HepG2 (cell line): ENCODE measurements around the gene RPTOR. TPM values are rescaled to one million over a fixed set of nuclear protein-coding genes. Genes with fewer than 3 reads are reported as not detected.

Source experiments
- ATAC-seq: fragments of 200-7000 bp; cut with Tn5 transposase; 3 replicates; pipeline ENCODE4 v1.9.1; 2020; ENCODE audit warnings: mild to moderate bottlenecking, moderate library complexity
- BruUV-seq: library from RNA; stranded (reverse); fragments of 400-500 nt; replicated peaks from 2 replicates; lab custom pipeline; 2021; lab: Mats Ljungman, UMichigan
- CTCF ChIA-PET: fragments of 300-600 bp; formaldehyde crosslinking; extraction: SDS; loops from one replicate; lab custom pipeline; 2021; ENCODE audit warnings: low total read pairs, inconsistent platforms, low intra/inter-chr PET ratio; lab: Yijun Ruan, JAX
- POLR2A ChIA-PET: fragments of 350-600 bp; sonication (Branson Sonifier 250); formaldehyde crosslinking; loops from one replicate; lab custom pipeline; 2020; ENCODE audit warnings: antibody characterized with exemption, inconsistent platforms; lab: Yijun Ruan, JAX
- DNase-seq: peaks from one replicate; pipeline ENCODE4 v3.0.0-alpha.2; 2015; ENCODE audit warnings: low spot score
- FAIRE-seq: peaks from 3 replicates; lab custom pipeline; 2011; peaks lifted over from hg19 to GRCh38; lab: Jason Lieb, UNC
- H2AFZ ChIP-seq: one replicate; pipeline ENCODE4 v1.6.1; 2011; ENCODE audit warnings: low read length, inconsistent platforms
- H3K27ac ChIP-seq: fragments of 300-600 bp; 3 replicates; pipeline ENCODE4 v1.8.0; 2011; ENCODE audit warnings: mixed run types, mild to moderate bottlenecking, mixed read lengths, low read length, inconsistent platforms; ENCODE audit not compliant: insufficient read depth; ENCODE audit errors: extremely low read length
- H3K27me3 ChIP-seq, 2 experiments: fragments of 200-600 bp in 1 of 2; 2 replicates in 1 of 2; 3 replicates in 1 of 2; pipeline versions ENCODE4 v1.6.0 to v1.8.0; 2011; ENCODE audit warnings: low read length in 2 of 2, mild to moderate bottlenecking in 2 of 2, moderate library complexity in 2 of 2, inconsistent platforms in 1 of 2; ENCODE audit not compliant: insufficient read depth in 2 of 2, control insufficient read depth in 1 of 2
- H3K36me3 ChIP-seq, 2 experiments: fragments of 200-600 bp in 1 of 2; replicated peaks in 1 of 2; 2 replicates in 1 of 2; 3 replicates in 1 of 2; pipeline versions ENCODE4 v1.5.1 to v1.8.0; 2011; ENCODE audit warnings: low read length in 2 of 2, inconsistent platforms in 1 of 2; ENCODE audit not compliant: insufficient read depth in 2 of 2, control insufficient read depth in 1 of 2
- H3K4me1 ChIP-seq: 2 replicates; pipeline ENCODE4 v1.5.1; 2012; ENCODE audit warnings: low read length, inconsistent platforms; ENCODE audit not compliant: insufficient read depth
- H3K4me2 ChIP-seq: 2 replicates; pipeline ENCODE4 v1.6.0; 2011; ENCODE audit warnings: low read depth, low read length, inconsistent platforms
- H3K4me3 ChIP-seq, 3 experiments: fragments of 200-600 bp in 1 of 3; sonication (generic), shearing (Covaris generic) in 1 of 3; replicated peaks in 1 of 3; 2 replicates each; pipeline ENCODE4 v1.5.1; 2011 to 2016; ENCODE audit warnings: low read length in 3 of 3, inconsistent platforms in 2 of 3, low read depth in 2 of 3, mild to moderate bottlenecking in 2 of 3, control low read depth in 1 of 3, mixed read lengths in 1 of 3; ENCODE audit not compliant: insufficient read depth in 1 of 3
- H3K79me2 ChIP-seq: one replicate; pipeline ENCODE4 v1.6.1; 2011; ENCODE audit warnings: low read length, inconsistent platforms; ENCODE audit not compliant: insufficient read depth
- H3K9ac ChIP-seq: 2 replicates; pipeline ENCODE4 v1.6.0; 2011; ENCODE audit warnings: mild to moderate bottlenecking, low read depth, low read length, inconsistent platforms; ENCODE audit not compliant: insufficient read depth
- H3K9me3 ChIP-seq: 2 replicates; pipeline ENCODE4 v1.5.1; 2012; ENCODE audit warnings: mild to moderate bottlenecking, low read length
- H4K20me1 ChIP-seq: 2 replicates; pipeline ENCODE4 v1.6.0; 2011; ENCODE audit warnings: inconsistent platforms, mild to moderate bottlenecking, low read length, moderate library complexity; ENCODE audit not compliant: insufficient read depth
- PPARG ChIP-seq: conservative IDR thresholded peaks from 2 replicates; pipeline ENCODE4 v1.6.1; 2016; ENCODE audit warnings: missing biosample characterization, missing genetic modification reagents
- SNAI1 ChIP-seq: sonication (generic); formaldehyde crosslinking; IDR thresholded peaks from 2 replicates; pipeline ENCODE4 v1.5.0; 2020; ENCODE audit warnings: mild to moderate bottlenecking, missing genetic modification reagents, borderline replicate concordance
- SRF ChIP-seq: IDR thresholded peaks from 2 replicates; pipeline ENCODE4 v1.6.1; 2011; ENCODE audit warnings: mild to moderate bottlenecking, low read depth, low read length, moderate library complexity
- WGBS: methylation state at CpG from one replicate; pipeline ENCODE4 v1.1.6; 2017; ENCODE audit warnings: low lambda C conversion rate; 5-methylcytosine and 5-hydroxymethylcytosine counted together
- in situ Hi-C: cut with HindIII; loops from 2 replicates; pipeline ENCODE4 v1.10.0; 2017; ENCODE audit warnings: low pct_unique_long_range_greater_than_20kb; ENCODE audit not compliant: extremely low pct_ligation_motif_present
- intact Hi-C: fragments of 100-400 bp; cut with micrococcal nuclease; formaldehyde crosslinking; loops from one replicate; pipeline ENCODE4 v1.10.0; 2022; ENCODE audit not compliant: unreplicated experiment
- polyA plus RNA-seq, 8 experiments: library from polyadenylated mRNA; depleted of rRNA in 3 of 8; stranded (reverse) in 7 of 8; unstranded in 1 of 8; fragments of >200 nt; fragmentation: Illumina TruSeq in 4 of 8; extraction: Trizol in 4 of 8; gene quantifications; 2 replicates each; pipeline versions ENCODE4 v1.2.1 to v1.2.3, GENCODE V29; 2011 to 2016; ENCODE audit warnings: low read depth in 4 of 8, missing spikeins in 1 of 8, mixed read lengths in 1 of 8; ENCODE audit not compliant: insufficient read depth in 1 of 8
- total RNA-seq, 5 experiments: library from RNA; depleted of rRNA; stranded (reverse); fragments of >200 nt; fragmentation: Illumina TruSeq; extraction: Trizol; gene quantifications; 2 replicates each; pipeline ENCODE4 v1.2.3, GENCODE V29; 2016; ENCODE audit warnings: low read depth in 1 of 5
- TF ChIP-seq, protein P1 (sequence below): sonication (generic); formaldehyde crosslinking; IDR thresholded peaks from 2 replicates; pipeline ENCODE4 v1.4.0; 2020; ENCODE audit warnings: missing genetic modification reagents
- TF ChIP-seq, protein P2 (sequence below): IDR thresholded peaks from 2 replicates; pipeline ENCODE4 v1.6.1; 2016

Gene RPTOR
- total and polyA plus RNA-seq, 2 of the 13 experiments (the other 11 are each of a cell fraction or from before 2014, with no cell fraction given) = 6.6 to 25.3 TPM

DNA sequence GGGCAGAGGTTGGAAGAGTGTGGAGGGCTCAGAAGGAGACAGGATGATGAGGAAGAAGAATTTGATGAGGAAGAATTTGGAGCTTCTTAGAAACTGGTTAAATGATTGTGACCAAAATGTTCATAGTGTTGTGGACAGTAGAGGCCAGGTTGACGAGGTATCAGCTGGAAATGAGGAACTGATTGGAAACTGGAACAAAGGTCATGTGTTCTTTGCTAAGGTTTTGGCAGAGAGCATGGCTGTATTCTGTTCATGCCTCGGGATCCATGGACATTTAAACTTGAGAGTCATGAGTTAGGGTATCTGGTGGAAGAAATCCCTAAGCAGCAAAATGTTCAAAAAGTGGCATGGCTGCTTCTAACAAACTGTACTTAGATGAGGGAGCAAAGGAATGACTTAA lies 466.3 kb downstream of the RPTOR start:
- Histone ChIP-seq H4K20me1 (no peaks in the 10 kb centered on the region), H3K4me3 (no peak overlapping the region), H3K27me3 (peaks cover 2 to 47% of the 10 kb centered on the region in 2 experiments; a peak in 4 of 5 replicates), H2AFZ (no peak overlapping the region), H3K9ac (no peak overlapping the region), H3K79me2 (no peaks in the 10 kb centered on the region), H3K4me1 (peaks cover 28% of the 10 kb centered on the region), H3K36me3 (no peaks in the 10 kb centered on the region), H3K9me3 (peaks cover 9% of the 10 kb centered on the region), H3K4me2 (no peak overlapping the region), H3K27ac (no peak overlapping the region)
- BruUV-seq = no TSS peak
- FAIRE-seq (no peak), DNase-seq (no peak), ATAC-seq (no peak)
- TF ChIP-seq PPARG (CRISPR knock-in tag) = peak; percentile 44; the same call in 1 of the 2 replicates
- no peak for TF ChIP-seq SNAI1 (CRISPR knock-in tag)
- CTCF ChIA-PET = no interaction called here
- intact Hi-C loops (no loop called here), in situ Hi-C loops (no loop called here)
- 3% methylated on average over 2 of the region's 2 CpGs for WGBS
- POLR2A ChIA-PET = no interaction called here

DNA sequence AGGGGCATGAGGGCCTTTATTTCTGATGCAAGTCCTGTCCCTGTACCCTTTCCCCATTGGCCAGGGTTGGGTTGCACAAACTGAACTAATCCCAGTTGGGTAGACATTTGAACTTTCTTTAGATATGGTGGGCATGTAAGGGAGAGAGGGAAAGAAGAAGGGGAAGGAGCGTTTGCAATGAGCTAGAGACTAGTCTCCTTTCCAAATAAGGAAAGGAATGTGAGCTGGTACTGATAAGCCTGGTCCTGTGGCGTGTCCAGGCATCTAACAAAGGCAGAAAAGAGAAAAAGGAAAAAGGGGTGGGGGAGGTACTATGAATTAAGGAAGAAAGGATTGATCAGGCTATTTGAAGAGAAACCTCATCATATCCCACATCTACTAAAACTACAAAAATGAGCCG lies 467.3 kb downstream of the RPTOR start:
- H3K27ac ChIP-seq = no peak overlapping the region
- no peak for ATAC-seq
- TF ChIP-seq, protein P1, sequence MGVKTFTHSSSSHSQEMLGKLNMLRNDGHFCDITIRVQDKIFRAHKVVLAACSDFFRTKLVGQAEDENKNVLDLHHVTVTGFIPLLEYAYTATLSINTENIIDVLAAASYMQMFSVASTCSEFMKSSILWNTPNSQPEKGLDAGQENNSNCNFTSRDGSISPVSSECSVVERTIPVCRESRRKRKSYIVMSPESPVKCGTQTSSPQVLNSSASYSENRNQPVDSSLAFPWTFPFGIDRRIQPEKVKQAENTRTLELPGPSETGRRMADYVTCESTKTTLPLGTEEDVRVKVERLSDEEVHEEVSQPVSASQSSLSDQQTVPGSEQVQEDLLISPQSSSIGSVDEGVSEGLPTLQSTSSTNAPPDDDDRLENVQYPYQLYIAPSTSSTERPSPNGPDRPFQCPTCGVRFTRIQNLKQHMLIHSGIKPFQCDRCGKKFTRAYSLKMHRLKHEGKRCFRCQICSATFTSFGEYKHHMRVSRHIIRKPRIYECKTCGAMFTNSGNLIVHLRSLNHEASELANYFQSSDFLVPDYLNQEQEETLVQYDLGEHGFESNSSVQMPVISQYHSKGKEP (CRISPR knock-in tag) = no peak
- TF ChIP-seq, protein P2, sequence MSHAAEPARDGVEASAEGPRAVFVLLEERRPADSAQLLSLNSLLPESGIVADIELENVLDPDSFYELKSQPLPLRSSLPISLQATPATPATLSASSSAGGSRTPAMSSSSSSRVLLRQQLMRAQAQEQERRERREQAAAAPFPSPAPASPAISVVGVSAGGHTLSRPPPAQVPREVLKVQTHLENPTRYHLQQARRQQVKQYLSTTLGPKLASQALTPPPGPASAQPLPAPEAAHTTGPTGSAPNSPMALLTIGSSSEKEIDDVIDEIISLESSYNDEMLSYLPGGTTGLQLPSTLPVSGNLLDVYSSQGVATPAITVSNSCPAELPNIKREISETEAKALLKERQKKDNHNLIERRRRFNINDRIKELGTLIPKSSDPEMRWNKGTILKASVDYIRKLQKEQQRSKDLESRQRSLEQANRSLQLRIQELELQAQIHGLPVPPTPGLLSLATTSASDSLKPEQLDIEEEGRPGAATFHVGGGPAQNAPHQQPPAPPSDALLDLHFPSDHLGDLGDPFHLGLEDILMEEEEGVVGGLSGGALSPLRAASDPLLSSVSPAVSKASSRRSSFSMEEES = no peak
- peak; percentile 90 for TF ChIP-seq SRF
- TF ChIP-seq, all 625 proteins: peak for 1
- BruUV-seq = no TSS peak
- Histone ChIP-seq H3K27me3 (peaks cover 2 to 40% of the 10 kb centered on the region in 2 experiments; a peak in 4 of 5 replicates), H3K4me3 (no peak overlapping the region), H3K4me1 (peaks cover 28% of the 10 kb centered on the region), H3K4me2 (no peak overlapping the region), H4K20me1 (no peaks in the 10 kb centered on the region), H3K9ac (no peak overlapping the region), H3K36me3 (no peaks in the 10 kb centered on the region), H3K79me2 (no peaks in the 10 kb centered on the region), H3K9me3 (peaks cover 9% of the 10 kb centered on the region), H2AFZ (no peak overlapping the region)
- intact Hi-C loops = no loop called here
- in situ Hi-C loops = no loop called here
- POLR2A ChIA-PET = interaction anchor here (1.3 kb wide), 1 partner anchor 12 kb away, joined by 5 read pairs; no protein-coding TSS in a partner anchor
- 24% methylated on average over 3 of the region's 3 CpGs for WGBS
- CTCF ChIA-PET = no interaction called here
- DNase-seq = peak; percentile 46
- no peak for FAIRE-seq
